GM12878 (cell line): ENCODE data around the gene BRCA1. TPM values are rescaled to one million over a fixed set of nuclear protein-coding genes. Genes with fewer than 3 reads are reported as not detected.

Source experiments
- HCFC1 ChIP-seq: fragments of 150-350 bp; IDR thresholded peaks from 2 replicates; pipeline ENCODE4 v1.6.1; 2014; ENCODE audit warnings: low read length
- POLR2AphosphoS2 ChIP-seq: IDR thresholded peaks from 2 replicates; pipeline ENCODE4 v1.6.1; 2011; ENCODE audit warnings: low read depth, mild to moderate bottlenecking, low read length, improper control_type of control experiment, moderate library complexity
- POLR2AphosphoS5 ChIP-seq: IDR thresholded peaks from 2 replicates; pipeline ENCODE4 v1.6.1; 2011; ENCODE audit warnings: mild to moderate bottlenecking, low read length, inconsistent platforms
- SMARCA5 ChIP-seq: fragments of 450-650 bp; IDR thresholded peaks from 2 replicates; pipeline ENCODE4 v1.6.1; 2017; ENCODE audit warnings: mild to moderate bottlenecking
- SMC3 ChIP-seq: IDR thresholded peaks from 2 replicates; pipeline ENCODE4 v1.6.1; 2011; ENCODE audit warnings: low read length, improper control_type of control experiment, borderline replicate concordance
- SPI1 ChIP-seq: IDR thresholded peaks from 2 replicates; pipeline ENCODE4 v1.6.1; 2011; ENCODE audit warnings: low read depth, mild to moderate bottlenecking, low read length, moderate library complexity, borderline replicate concordance; ENCODE audit not compliant: insufficient read depth
- WRNIP1 ChIP-seq: IDR thresholded peaks from 2 replicates; pipeline ENCODE4 v1.6.1; 2011; ENCODE audit warnings: low read depth, low read length, improper control_type of control experiment, borderline replicate concordance
- polyA plus RNA-seq, 11 experiments: library from polyadenylated mRNA; depleted of rRNA in 4 of 11; unstranded in 6 of 11; stranded (reverse) in 5 of 11; fragments of >200 nt; fragmentation: Nextera tagmentation in 4 of 11; fragmentation: Illumina TruSeq in 1 of 11; extraction: Ambion mirVana in 4 of 11; extraction: Trizol in 1 of 11; gene quantifications; 1 replicate in 1 of 11; 2 replicates in 10 of 11; pipeline versions ENCODE4 v1.2.1 to v1.2.3, GENCODE V29; 2011 to 2016; ENCODE audit warnings: inconsistent platforms in 2 of 11, missing spikeins in 2 of 11, low read depth in 1 of 11
- total RNA-seq, 4 experiments: library from RNA; depleted of rRNA in 3 of 4; stranded (reverse); fragments of >200 nt in 3 of 4; fragmentation: Illumina TruSeq in 1 of 4; extraction: Trizol in 1 of 4; gene quantifications; 2 replicates each; pipeline versions ENCODE4 v1.2.1 to v1.2.3, GENCODE V29; 2013 to 2021
- TF ChIP-seq, protein P1 (sequence below): fragments of 450-650 bp; IDR thresholded peaks from 2 replicates; pipeline ENCODE4 v1.6.1; 2017; ENCODE audit warnings: low read depth, mild to moderate bottlenecking, moderate library complexity
- TF ChIP-seq, protein P2 (sequence below): IDR thresholded peaks from 2 replicates; pipeline ENCODE4 v1.6.1; 2012; ENCODE audit warnings: mild to moderate bottlenecking, low read depth, low read length

BRCA1 gene
- total and polyA plus RNA-seq, 10 of the 15 experiments (the other 5 are each of a cell fraction or from before 2014, with no cell fraction given) = 16.8 to 71.2 (median 44.2) TPM

DNA sequence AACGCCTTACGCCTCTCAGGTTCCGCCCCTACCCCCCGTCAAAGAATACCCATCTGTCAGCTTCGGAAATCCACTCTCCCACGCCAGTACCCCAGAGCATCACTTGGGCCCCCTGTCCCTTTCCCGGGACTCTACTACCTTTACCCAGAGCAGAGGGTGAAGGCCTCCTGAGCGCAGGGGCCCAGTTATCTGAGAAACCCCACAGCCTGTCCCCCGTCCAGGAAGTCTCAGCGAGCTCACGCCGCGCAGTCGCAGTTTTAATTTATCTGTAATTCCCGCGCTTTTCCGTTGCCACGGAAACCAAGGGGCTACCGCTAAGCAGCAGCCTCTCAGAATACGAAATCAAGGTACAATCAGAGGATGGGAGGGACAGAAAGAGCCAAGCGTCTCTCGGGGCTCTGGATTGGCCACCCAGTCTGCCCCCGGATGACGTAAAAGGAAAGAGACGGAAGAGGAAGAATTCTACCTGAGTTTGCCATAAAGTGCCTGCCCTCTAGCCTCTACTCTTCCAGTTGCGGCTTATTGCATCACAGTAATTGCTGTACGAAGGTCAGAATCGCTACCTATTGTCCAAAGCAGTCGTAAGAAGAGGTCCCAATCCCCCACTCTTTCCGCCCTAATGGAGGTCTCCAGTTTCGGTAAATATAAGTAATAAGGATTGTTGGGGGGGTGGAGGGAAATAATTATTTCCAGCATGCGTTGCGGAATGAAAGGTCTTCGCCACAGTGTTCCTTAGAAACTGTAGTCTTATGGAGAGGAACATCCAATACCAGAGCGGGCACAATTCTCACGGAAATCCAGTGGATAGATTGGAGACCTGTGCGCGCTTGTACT is at the start of gene BRCA1 (continued):
- TF ChIP-seq POLR2AphosphoS2 (0 out of 2 replicates have a peak, but pooled peaks have one; percentile 64), SMARCA5 (no peak), WRNIP1 (no peak), SPI1 (no peak), POLR2AphosphoS5 (peak; percentile 90), SMC3 (no peak), HCFC1 (peak; percentile 71)
- TF ChIP-seq, protein P1, sequence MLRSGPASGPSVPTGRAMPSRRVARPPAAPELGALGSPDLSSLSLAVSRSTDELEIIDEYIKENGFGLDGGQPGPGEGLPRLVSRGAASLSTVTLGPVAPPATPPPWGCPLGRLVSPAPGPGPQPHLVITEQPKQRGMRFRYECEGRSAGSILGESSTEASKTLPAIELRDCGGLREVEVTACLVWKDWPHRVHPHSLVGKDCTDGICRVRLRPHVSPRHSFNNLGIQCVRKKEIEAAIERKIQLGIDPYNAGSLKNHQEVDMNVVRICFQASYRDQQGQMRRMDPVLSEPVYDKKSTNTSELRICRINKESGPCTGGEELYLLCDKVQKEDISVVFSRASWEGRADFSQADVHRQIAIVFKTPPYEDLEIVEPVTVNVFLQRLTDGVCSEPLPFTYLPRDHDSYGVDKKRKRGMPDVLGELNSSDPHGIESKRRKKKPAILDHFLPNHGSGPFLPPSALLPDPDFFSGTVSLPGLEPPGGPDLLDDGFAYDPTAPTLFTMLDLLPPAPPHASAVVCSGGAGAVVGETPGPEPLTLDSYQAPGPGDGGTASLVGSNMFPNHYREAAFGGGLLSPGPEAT = peak; percentile 85
- TF ChIP-seq, protein P2, sequence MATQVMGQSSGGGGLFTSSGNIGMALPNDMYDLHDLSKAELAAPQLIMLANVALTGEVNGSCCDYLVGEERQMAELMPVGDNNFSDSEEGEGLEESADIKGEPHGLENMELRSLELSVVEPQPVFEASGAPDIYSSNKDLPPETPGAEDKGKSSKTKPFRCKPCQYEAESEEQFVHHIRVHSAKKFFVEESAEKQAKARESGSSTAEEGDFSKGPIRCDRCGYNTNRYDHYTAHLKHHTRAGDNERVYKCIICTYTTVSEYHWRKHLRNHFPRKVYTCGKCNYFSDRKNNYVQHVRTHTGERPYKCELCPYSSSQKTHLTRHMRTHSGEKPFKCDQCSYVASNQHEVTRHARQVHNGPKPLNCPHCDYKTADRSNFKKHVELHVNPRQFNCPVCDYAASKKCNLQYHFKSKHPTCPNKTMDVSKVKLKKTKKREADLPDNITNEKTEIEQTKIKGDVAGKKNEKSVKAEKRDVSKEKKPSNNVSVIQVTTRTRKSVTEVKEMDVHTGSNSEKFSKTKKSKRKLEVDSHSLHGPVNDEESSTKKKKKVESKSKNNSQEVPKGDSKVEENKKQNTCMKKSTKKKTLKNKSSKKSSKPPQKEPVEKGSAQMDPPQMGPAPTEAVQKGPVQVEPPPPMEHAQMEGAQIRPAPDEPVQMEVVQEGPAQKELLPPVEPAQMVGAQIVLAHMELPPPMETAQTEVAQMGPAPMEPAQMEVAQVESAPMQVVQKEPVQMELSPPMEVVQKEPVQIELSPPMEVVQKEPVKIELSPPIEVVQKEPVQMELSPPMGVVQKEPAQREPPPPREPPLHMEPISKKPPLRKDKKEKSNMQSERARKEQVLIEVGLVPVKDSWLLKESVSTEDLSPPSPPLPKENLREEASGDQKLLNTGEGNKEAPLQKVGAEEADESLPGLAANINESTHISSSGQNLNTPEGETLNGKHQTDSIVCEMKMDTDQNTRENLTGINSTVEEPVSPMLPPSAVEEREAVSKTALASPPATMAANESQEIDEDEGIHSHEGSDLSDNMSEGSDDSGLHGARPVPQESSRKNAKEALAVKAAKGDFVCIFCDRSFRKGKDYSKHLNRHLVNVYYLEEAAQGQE = no peak
